GM23338 (cell line): ENCODE measurements around the gene RYR2. TPM values are rescaled to one million over a fixed set of nuclear protein-coding genes. Genes with fewer than 3 reads are reported as not detected.

Experiments used
- ATAC-seq: fragments of 200-7000 bp; cut with Tn5 transposase; 3 replicates; pipeline ENCODE4 v1.9.1; 2020
- DNase-seq: peaks from one replicate; pipeline ENCODE4 v3.0.0-alpha.2; 2015; ENCODE audit warnings: low spot score
- H2AFZ ChIP-seq: fragments of 200-600 bp; sonication (generic); 2 replicates; pipeline ENCODE4 v1.8.0; 2016; ENCODE audit warnings: antibody characterized with exemption, mild to moderate bottlenecking, moderate library complexity
- H3F3A ChIP-seq: fragments of 200-600 bp; sonication (generic); replicated peaks from 2 replicates; pipeline ENCODE4 v1.8.0; 2017; ENCODE audit warnings: antibody characterized with exemption, mixed run types, low read depth
- H3K27ac ChIP-seq: fragments of 200-600 bp; sonication (generic); 2 replicates; pipeline ENCODE4 v1.6.1; 2016; ENCODE audit warnings: low read depth
- H3K27me3 ChIP-seq: fragments of 200-600 bp; sonication (generic); 2 replicates; pipeline ENCODE4 v1.8.0; 2016; ENCODE audit warnings: mild to moderate bottlenecking, mixed run types, moderate library complexity; ENCODE audit not compliant: insufficient read depth
- H3K36me3 ChIP-seq: fragments of 200-600 bp; sonication (generic); 2 replicates; pipeline ENCODE4 v1.8.0; 2016; ENCODE audit warnings: mild to moderate bottlenecking; ENCODE audit not compliant: insufficient read depth
- H3K4me1 ChIP-seq: fragments of 200-600 bp; sonication (generic); 2 replicates; pipeline ENCODE4 v1.8.0; 2016; ENCODE audit warnings: mild to moderate bottlenecking, moderate library complexity; ENCODE audit not compliant: insufficient read depth
- H3K4me2 ChIP-seq: fragments of 200-600 bp; sonication (generic); 2 replicates; pipeline ENCODE4 v1.7.1; 2017; ENCODE audit warnings: mixed run types
- H3K4me3 ChIP-seq: fragments of 200-600 bp; sonication (generic); 2 replicates; pipeline ENCODE4 v1.6.1; 2016; ENCODE audit warnings: mixed run types
- H3K79me2 ChIP-seq: fragments of 200-600 bp; sonication (generic); replicated peaks from 2 replicates; pipeline ENCODE4 v1.8.0; 2017; ENCODE audit warnings: mild to moderate bottlenecking; ENCODE audit not compliant: insufficient read depth
- H3K9me2 ChIP-seq: fragments of 200-600 bp; sonication (generic); 2 replicates; pipeline ENCODE4 v1.8.0; 2017; ENCODE audit not compliant: insufficient read depth
- H4K20me1 ChIP-seq: fragments of 200-600 bp; sonication (generic); replicated peaks from 2 replicates; pipeline ENCODE4 v1.8.0; 2017; ENCODE audit warnings: mild to moderate bottlenecking; ENCODE audit not compliant: insufficient read depth
- H3K27ac Mint-ChIP-seq: 2 replicates; pipeline ENCODE4 v1.8.0; 2020; ENCODE audit warnings: inconsistent platforms, mild to moderate bottlenecking, moderate library complexity, mixed read lengths
- H3K27me3 Mint-ChIP-seq: 3 replicates; pipeline ENCODE4 v1.8.0; 2022; ENCODE audit warnings: low read depth, mild to moderate bottlenecking, moderate library complexity, mixed read lengths, inconsistent platforms; ENCODE audit not compliant: insufficient read depth, poor library complexity
- H3K36me3 Mint-ChIP-seq: 3 replicates; pipeline ENCODE4 v1.8.0; 2021; ENCODE audit warnings: low read depth, mild to moderate bottlenecking, inconsistent platforms, moderate library complexity, mixed read lengths
- H3K4me1 Mint-ChIP-seq: 3 replicates; pipeline ENCODE4 v1.8.0; 2020; ENCODE audit warnings: mild to moderate bottlenecking, inconsistent platforms, mixed read lengths
- H3K4me3 Mint-ChIP-seq: 3 replicates; pipeline ENCODE4 v1.8.0; 2021; ENCODE audit warnings: moderate library complexity, mild to moderate bottlenecking, inconsistent platforms, mixed read lengths
- H3K9me3 Mint-ChIP-seq: 3 replicates; pipeline ENCODE4 v1.8.0; 2020; ENCODE audit warnings: moderate library complexity, mild to moderate bottlenecking, inconsistent platforms, mixed read lengths
- CREB1 ChIP-seq: fragments of 250-450 bp; sonication (Bioruptor Pico); IDR thresholded peaks from 2 replicates; pipeline ENCODE4 v1.5.0; 2020; ENCODE audit warnings: low read depth, mild to moderate bottlenecking, moderate library complexity
- EZH2 ChIP-seq: fragments of 200-600 bp; sonication (generic); IDR thresholded peaks from one replicate; pipeline ENCODE4 v1.8.0; 2017; ENCODE audit warnings: antibody characterized with exemption, mild to moderate bottlenecking, low read depth; ENCODE audit not compliant: unreplicated experiment
- EZH2phosphoT487 ChIP-seq: fragments of 200-600 bp; sonication (generic); IDR thresholded peaks from one replicate; pipeline ENCODE4 v1.8.1; 2018; ENCODE audit warnings: antibody characterized with exemption; ENCODE audit not compliant: unreplicated experiment
- NANOG ChIP-seq: IDR thresholded peaks from 2 replicates; pipeline ENCODE4 v1.6.1; 2016; ENCODE audit warnings: antibody characterized with exemption, borderline replicate concordance
- POLR2AphosphoS5 ChIP-seq: IDR thresholded peaks from 2 replicates; pipeline ENCODE4 v1.6.1; 2016; ENCODE audit warnings: antibody characterized with exemption, low read depth
- REST ChIP-seq: IDR thresholded peaks from one replicate; pipeline ENCODE4 v1.6.1; 2018; ENCODE audit warnings: antibody characterized with exemption; ENCODE audit not compliant: unreplicated experiment
- STAT1 ChIP-seq: IDR thresholded peaks from one replicate; pipeline ENCODE4 v1.6.1; 2016; ENCODE audit warnings: antibody characterized with exemption; ENCODE audit not compliant: unreplicated experiment
- ZNF114 ChIP-seq: fragments of 250-450 bp; sonication (Bioruptor Pico); IDR thresholded peaks from 2 replicates; pipeline ENCODE4 v1.5.0; 2020; ENCODE audit warnings: mild to moderate bottlenecking, moderate library complexity
- ZNF462 ChIP-seq: fragments of 250-450 bp; sonication (Bioruptor Pico); IDR thresholded peaks from 2 replicates; pipeline ENCODE4 v1.5.0; 2020; ENCODE audit warnings: mild to moderate bottlenecking, moderate library complexity
- polyA plus RNA-seq: library from polyadenylated mRNA; unstranded; fragments of >200 nt; fragmentation: Nextera tagmentation; extraction: Ambion mirVana; gene quantifications from 2 replicates; pipeline ENCODE4 v1.2.1, GENCODE V29; 2016
- total RNA-seq: library from RNA; depleted of rRNA; stranded (reverse); fragments of >200 nt; shearing (Covaris generic); gene quantifications from 2 replicates; pipeline ENCODE4 v1.2.3, GENCODE V29; 2014
- TF ChIP-seq, protein P1 (sequence below), 2 experiments: fragments of 200-600 bp in 1 of 2; sonication (generic) in 1 of 2; conservative IDR thresholded peaks; 2 replicates each; pipeline versions ENCODE4 v1.5.1 to v1.6.1; 2016 to 2017; ENCODE audit warnings: antibody characterized with exemption in 2 of 2, low read depth in 2 of 2, mild to moderate bottlenecking in 2 of 2, moderate library complexity in 1 of 2

The RYR2 gene
- total and polyA plus RNA-seq, 2 experiments from 2014 or later, result 8.9 to 10.0 TPM

DNA sequence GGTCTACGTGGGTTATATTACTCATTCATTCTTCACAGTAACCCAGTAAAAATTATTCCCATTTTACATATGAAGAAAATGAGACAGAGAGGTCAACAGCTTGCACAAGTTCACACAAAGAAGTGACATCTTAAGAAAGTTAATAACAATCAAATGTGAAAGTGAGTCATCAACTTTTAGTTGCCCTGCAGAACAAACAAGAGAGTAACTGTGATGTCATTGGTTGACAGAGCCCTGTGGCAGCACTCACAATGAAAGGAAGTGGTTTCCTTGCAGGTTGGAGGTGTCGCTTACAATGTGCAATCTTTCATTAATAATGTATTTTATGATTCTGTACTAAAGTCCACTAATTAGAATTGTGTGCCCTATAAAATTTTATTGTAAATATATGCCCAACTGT, 369.6 kb downstream of the RYR2 start:
- H3K27ac Mint-ChIP-seq, result no peak overlapping the region
- no peak; the same call in 2 of the 3 replicates for ATAC-seq
- H3K36me3 ChIP-seq, result no peaks in the 10 kb centered on the region
- no peak overlapping the region for H2AFZ ChIP-seq
- H3K79me2 ChIP-seq, result no peaks in the 10 kb centered on the region
- H3K36me3 Mint-ChIP-seq, result no peaks in the 10 kb centered on the region; the same call in 2 of the 3 replicates
- no peaks in the 10 kb centered on the region for H3F3A ChIP-seq
- DNase-seq, result no peak
- no peak overlapping the region for H3K27ac ChIP-seq
- peaks cover 5% of the 10 kb centered on the region for H3K27me3 Mint-ChIP-seq
- TF ChIP-seq NANOG (no peak), CREB1 (CRISPR knock-in tag) (peak; percentile 34; the same call in 1 of the 2 replicates)
- H3K27me3 ChIP-seq, result no peaks in the 10 kb centered on the region
- H3K9me2 ChIP-seq, result no peaks in the 10 kb centered on the region
- peaks cover 19% of the 10 kb centered on the region for H3K4me1 ChIP-seq
- H3K4me3 ChIP-seq, result no peak overlapping the region
- 0 out of 2 replicates have a peak overlapping the region, but pooled peaks have one; percentile 11 for H3K4me2 ChIP-seq
- no peak overlapping the region for H3K4me3 Mint-ChIP-seq
- no peaks in the 10 kb centered on the region for H3K9me3 Mint-ChIP-seq
- no peaks in the 10 kb centered on the region for H4K20me1 ChIP-seq
- H3K4me1 Mint-ChIP-seq, result peaks cover 14% of the 10 kb centered on the region

DNA sequence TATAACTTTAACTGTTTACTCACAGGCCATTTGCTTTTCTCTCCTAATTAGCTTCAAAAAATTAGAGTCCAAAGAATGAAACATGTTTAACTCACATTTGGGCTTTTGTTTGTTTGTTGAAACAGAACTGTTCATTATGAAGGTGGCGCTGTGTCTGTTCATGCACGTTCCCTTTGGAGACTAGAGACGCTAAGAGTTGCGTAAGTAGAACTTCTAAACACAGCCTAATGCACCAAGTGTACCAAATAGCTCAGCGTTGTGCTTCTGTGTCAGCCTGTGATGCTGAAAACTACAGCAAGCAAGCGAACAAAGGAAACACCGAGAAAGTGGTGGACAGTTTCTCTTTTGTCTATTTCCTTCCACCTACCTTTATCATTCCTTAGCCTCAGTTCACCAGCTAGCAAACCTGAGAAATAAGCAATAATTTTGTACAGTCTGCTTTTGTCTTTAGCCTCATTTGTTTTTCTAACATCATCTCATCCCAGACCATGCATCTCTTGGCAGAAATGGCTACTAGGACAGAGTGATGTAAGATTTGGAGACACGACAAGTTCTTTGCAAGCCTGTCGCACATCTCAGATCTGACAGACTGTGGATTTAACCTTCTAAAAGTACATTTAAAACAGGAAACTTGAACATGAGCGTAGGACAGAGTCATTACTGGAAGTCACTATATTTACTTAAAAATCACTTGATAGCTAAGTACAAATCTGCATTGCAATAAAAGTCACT, 375.1 kb downstream of the RYR2 start:
- Mint-ChIP-seq H3K4me1 (peaks cover 9% of the 10 kb centered on the region), H3K9me3 (no peaks in the 10 kb centered on the region), H3K4me3 (no peak overlapping the region), H3K27ac (no peak overlapping the region), H3K27me3 (peaks cover 5% of the 10 kb centered on the region), H3K36me3 (no peaks in the 10 kb centered on the region)
- Histone ChIP-seq H3K27ac (no peak overlapping the region), H3K79me2 (no peaks in the 10 kb centered on the region), H4K20me1 (no peaks in the 10 kb centered on the region), H3K4me3 (no peak overlapping the region), H3K9me2 (no peaks in the 10 kb centered on the region), H3K27me3 (no peaks in the 10 kb centered on the region), H3K4me1 (peaks cover 11% of the 10 kb centered on the region), H3F3A (no peaks in the 10 kb centered on the region), H3K36me3 (no peaks in the 10 kb centered on the region), H3K4me2 (no peak overlapping the region), H2AFZ (no peak overlapping the region)
- DNase-seq (no peak), ATAC-seq (no peak)
- no peak for TF ChIP-seq POLR2AphosphoS5
- no peak for TF ChIP-seq ZNF462 (CRISPR knock-in tag)
- TF ChIP-seq, protein P1, sequence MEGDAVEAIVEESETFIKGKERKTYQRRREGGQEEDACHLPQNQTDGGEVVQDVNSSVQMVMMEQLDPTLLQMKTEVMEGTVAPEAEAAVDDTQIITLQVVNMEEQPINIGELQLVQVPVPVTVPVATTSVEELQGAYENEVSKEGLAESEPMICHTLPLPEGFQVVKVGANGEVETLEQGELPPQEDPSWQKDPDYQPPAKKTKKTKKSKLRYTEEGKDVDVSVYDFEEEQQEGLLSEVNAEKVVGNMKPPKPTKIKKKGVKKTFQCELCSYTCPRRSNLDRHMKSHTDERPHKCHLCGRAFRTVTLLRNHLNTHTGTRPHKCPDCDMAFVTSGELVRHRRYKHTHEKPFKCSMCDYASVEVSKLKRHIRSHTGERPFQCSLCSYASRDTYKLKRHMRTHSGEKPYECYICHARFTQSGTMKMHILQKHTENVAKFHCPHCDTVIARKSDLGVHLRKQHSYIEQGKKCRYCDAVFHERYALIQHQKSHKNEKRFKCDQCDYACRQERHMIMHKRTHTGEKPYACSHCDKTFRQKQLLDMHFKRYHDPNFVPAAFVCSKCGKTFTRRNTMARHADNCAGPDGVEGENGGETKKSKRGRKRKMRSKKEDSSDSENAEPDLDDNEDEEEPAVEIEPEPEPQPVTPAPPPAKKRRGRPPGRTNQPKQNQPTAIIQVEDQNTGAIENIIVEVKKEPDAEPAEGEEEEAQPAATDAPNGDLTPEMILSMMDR (conservative IDR thresholded peaks at IDR 0.05; ENCODE audit: low read depth in 2 of 2), result no peak
- no peak for TF ChIP-seq NANOG
- no peak for TF ChIP-seq STAT1
- no peak for TF ChIP-seq EZH2
- no peak for TF ChIP-seq REST
- TF ChIP-seq ZNF114 (CRISPR knock-in tag), result no peak
- no peak for TF ChIP-seq EZH2phosphoT487
